HG03521 (cell line): ENCODE results near the gene RNLS.
"Not testable (repeated sequence)": the region's sequence is repeated elsewhere in the genome, so short reads cannot be mapped to it uniquely, and the experiment has no call there.

Experiments used
- ATAC-seq: cut with Tn5 transposase; IDR thresholded peaks from one replicate; pipeline ENCODE4 v1.9.1; 2021; ENCODE audit warnings: mild to moderate bottlenecking, moderate library complexity; ENCODE audit not compliant: unreplicated experiment

Gene RNLS

DNA sequence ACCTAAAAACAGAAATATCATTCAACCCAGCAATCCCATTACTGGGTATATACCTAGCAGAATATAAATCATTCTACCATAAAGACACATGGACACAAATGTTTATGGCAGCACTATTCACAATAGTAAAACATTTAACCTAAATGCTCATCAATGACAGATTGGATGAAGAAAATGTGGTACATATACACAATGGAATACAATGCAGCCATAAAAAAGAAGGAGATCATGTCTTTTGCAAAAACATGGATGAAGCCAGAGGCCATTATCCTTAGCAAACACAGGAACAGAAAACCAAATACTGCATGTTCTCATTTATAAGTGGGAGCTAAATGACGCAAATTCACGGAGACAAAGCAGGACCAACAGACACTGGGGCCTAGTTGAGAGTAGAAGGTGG is 96.3 kb downstream of the RNLS start:
- ATAC-seq: not testable (repeated sequence)

DNA sequence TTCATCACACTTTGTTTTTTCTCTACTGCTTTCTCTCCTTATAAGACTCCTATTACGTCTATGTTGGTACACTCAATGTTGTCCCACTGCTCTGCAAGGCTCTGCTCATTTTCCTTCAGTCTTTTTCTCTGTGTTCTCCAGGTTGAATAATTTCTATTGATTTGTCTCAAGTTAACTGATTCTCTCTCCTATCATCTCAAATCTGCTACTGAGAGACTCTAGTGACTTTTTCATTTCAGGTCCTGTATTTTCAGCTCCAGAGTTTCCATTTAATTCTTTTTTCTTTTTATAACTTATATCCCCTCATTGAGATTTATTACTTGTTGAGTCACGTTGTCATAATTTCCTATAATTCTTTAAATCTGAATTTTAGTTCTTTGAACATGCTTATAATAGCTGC is 100.9 kb downstream of the RNLS start:
- ATAC-seq: no peak

DNA sequence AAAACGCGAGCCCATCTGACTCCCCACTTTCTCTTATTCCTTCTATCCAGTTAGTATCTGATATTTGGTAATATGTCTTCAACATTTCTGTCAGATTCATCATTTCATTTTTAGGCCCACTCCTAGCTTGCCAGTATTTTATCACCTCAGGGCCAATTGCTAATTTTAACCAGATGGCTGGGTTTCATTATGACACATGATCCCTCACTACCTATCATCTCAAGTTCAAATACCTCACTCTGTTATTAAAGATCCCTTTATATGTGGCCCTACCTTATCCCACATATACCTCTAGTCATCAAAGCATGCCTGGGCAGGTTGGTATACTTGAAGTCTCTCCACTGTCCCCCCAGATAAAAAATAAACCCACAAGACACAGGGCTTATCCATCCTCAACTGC is 104.9 kb downstream of the RNLS start:
- ATAC-seq: no peak

DNA sequence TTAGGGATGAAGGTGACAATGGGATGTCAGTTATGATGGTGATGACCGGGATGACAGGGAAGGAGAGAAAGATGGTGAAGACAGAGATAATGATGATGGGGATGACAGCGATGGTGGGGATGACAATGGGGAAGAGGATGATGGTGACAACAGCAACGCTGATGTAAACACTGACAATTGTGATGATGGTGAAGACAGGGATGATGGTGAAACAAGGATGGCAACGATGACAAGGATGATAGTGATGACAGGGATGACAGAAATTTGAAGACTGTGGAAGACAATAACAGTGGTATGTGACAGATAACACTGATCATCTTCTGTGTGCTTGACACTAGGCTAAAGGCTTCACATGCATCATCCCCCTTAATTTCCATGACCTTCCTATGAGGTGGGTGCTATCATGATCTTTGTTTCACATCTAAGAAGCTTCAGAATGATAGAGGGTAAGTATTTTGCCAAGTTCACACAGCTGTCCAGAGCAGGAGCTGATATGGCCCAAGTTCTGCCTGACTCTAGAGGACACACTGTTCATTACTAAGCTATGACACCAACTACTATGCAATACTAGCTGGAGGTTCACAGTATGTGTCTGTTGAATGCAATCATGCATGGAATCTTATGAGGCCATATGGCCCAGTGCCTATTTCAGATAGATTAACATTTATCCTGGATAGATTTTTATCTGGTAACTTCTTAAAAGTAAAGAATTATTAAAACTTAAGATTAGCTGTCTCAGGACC is 105.6 kb downstream of the RNLS start:
- ATAC-seq: no peak

DNA sequence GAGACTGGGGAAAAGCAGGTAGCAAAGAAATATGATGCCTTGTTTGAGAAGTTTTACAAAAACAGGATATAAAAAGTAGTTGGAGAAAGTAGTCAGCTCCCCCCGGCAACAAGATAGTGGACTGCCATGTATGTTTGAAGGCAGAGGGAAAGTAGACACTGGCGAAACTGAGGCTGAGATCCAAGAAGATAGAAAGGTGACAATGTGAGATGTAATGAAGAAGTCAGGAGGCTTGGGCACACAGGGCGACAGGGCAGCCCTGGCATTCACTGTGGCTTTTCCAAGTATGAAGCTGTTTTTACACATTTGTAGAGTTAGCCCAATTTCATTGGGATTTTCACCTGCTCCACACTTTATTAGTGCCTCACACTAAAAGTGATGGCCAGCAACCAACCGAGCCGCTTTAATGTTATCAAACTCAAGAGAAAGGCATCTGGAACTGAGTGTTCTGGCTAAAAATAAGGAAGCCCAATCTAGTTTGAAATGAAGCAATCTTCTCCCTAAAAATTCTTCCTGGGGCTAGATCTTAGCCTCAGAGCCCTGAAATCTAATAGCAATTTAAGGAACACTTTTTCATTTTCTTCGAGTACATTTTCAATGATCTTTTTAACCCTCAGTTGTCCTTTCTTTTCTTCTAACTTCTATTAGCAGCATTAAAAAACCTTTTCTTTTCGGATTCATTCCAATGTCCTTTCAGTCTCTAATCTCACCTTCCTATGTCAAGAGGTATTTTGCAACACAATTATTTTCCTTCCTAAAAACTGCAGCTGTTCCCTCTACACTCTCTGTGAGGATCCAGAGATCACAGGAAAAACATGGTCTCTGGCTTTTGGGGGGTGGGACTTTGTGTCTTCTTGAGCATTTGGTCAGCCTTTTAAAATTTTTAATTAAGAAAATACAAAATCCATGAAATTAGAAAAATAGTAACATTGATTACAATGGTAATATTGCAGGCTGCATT is 108.0 kb downstream of the RNLS start:
- no peak for ATAC-seq

DNA sequence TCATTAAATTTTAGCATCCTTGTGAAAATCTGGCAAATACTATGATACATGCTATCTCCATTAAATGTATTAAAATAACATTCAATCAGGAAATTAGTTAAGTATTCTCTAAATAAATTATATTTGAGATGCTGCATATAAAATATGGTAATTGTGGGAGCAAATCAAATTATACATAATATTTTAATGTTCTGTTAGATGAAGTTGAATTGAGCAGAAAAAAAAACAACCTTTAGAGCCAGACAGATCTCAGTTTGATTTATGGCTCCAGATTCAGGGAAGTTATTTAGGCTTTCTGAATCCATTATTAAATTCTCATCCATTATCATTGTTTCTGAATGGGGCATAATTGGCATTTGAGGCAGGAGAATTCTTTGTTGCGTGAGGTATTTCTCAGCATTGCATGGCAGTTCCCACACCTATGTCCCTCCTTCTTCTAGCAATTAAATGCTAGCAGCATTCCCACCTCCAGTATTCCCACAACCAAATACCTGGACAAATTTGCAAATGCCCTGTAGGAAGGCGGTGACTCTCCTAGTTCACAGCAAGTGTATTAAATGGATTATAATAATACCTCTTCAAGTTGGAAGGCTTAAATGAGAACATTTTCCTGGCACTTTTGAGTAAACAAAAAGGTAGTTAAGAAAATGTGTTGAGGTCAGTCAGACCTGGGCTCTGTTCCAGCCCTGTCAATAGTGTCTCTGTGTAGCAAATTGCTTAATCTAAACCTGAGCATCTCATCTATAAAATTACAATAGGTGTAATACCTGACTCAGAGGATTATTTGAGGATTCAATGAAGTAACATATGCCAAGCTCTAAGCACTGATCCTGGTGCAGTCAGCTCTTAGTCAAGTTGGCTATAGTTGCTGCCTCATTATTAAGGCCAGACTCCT is 108.9 kb downstream of the RNLS start:
- ATAC-seq: no peak

DNA sequence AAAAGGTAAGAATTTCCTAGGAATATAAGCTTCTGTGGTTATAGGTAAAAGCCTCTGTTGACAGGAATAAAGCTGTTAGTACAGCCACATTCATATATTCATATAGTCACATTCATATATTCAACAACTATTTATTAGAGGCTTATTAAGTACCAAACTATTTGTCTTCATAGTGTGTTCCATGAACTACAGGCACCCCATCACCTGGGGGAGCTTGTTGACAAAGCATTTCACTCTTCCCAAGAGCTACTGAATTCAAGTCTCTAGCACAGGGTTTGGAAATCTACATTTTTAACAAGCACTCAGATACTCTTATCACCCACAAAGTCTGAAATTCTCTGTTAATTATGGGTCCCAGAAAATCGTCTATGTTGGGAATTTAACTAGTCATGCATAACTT is 110.6 kb downstream of the RNLS start:
- no peak for ATAC-seq

DNA sequence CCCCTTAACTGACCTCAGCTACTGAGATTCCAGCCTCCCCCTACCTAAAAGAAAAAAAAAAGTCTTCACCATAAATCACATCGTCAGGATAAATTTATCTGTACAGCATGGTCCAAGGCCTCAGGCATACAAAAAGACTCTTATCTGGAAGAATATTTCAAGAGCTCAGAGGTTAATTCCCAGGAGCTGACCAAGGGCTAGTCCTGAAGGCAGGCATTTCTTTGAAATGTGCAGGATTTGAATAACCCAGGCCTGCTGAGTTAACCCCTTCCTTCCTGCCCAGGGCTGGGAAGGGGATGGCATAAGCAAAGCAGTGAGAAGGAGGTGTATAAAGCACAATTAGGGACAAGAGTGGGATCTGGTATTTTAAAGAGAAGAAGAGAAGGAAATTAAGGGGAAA is 111.2 kb downstream of the RNLS start:
- ATAC-seq: no peak

DNA sequence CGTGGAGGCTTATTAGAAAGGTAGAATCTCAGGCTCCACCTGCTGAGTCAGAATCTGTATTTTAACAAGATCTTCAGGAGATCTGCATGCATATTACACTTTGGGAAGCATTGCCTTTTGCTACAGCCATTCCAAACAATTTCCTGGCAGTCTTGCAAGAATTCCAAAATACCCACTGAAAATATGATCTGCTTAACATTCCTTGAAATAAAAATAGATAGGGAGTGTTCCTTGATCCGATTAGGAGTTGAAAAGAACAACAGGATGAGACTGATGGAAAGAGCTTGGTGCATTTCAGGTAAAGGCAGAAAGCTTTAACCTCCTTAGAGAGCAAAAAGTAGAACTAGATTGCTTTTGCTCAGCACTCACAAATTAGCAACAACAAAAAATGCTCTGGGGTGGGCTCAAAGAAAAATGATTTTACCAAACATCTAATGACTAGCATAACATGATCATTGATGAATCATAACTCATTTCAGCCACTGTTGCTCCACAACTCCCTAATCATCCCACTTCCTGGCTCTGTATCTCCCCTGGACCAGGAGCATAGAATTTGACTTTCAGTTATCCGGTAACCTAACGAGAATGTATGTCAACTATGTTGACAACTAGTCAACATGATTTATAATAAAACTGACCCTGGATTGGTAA is 115.2 kb downstream of the RNLS start:
- ATAC-seq: no peak

DNA sequence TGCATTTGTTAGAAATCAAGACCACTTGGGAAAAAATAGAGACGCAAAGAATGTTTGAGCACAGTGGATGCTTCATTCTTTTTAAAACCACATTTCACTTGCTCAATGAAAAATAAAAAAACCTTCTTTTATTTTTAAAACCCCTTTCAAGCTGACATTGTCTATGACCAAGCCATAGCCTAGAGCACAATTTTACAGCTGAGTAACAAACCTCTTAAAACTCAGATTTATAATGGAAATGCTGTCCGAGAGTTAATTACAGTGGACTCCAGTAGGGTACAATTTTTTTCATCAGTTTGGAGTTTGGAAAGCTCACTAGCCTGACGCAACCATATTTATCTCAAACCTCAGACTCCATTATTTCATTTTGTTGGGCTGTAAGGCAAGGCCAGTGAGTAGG is 116.3 kb downstream of the RNLS start:
- no peak for ATAC-seq

DNA sequence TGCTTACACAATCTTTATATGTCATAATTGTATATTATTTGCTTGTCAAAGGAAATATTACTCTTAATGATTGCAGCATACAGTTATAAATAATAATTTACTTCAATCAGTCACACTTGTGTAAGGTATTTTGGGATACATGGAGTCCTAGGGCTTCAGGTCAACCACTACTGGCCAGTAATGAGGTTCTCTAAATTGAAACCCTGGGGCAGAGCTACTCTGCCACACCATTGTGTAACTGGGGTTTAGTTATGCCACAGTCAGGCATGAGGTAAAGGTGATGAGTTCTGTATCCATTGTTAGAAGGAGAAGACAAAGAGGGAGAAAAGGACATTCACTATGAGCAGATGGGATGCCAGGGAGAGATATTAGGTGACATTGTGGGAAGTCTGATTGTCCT is 117.4 kb downstream of the RNLS start:
- ATAC-seq: no peak

DNA sequence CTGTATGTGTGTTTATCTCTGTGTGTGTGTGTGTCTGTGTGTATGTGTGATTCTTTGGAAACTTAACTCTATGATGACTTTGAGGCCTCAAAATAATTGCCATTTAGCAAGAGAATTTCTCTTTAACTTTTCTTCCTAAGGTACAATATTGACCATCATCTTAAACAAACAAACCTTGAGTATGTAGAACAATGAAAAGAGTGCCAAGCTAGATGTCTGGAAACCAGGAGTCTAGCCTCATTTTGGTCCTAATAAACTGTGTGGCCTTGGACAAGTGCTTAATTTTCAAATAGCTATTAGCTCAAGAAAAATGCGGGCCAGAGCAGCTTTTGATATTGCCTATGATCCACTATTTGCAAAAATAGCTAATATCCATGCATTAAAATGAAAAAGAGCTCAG is 119.3 kb downstream of the RNLS start:
- ATAC-seq: no peak

DNA sequence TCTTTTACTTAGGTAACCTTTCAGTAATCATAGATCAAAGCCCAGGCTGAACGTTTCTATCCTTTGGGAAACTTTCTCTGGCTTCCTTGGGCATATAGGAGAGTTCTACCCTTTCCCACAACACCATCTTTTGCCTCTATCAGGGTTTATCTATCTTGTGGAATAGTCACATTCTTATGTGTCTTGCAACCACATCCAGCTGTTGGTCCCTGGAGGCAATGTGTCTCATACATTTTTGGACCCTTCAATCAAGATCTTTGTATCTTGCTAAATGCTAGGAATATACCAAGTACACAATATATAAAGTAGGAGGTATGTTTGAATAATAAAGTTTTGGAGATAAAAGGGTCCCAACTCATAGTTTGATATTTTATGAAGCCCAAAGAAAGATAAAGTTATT is 121.7 kb downstream of the RNLS start:
- ATAC-seq: no peak

DNA sequence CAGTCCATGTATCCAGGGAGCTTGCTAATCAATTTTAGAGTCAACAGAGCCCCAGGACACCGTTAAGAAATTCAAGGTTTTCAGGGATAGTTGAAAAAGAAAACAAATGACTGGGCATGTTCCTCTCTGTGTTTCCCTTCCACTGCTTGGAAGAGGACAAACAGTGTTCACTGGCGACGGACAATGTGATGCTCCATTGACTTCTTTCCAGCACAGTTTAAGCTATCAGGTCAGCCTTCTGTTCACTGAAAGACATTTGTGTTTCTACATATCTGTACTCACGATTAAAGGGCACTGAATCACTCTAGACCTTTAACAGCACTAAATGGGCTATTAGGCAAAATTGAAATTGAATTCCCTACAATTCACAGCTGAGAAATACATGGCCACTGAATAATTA is 123.6 kb downstream of the RNLS start:
- no peak for ATAC-seq

DNA sequence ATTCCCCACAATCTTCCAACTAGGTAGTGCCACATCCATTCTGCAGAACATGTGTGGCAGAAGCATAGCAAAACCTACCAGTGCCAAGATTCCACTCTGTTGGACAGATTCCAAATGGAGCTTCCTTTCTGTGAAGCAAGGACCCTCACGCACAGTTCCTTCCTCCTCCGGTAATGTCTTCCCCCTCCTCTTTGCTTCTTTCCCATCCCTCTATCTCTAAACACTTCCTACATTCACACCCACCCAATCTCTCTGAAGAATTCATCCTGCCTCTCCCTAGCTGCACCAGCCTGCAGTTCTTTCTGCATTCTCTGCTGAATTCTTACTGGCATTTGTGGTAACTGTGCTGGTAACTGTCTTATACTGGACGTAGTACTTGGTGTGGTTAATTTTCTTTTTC is 124.9 kb downstream of the RNLS start:
- ATAC-seq: no peak

DNA sequence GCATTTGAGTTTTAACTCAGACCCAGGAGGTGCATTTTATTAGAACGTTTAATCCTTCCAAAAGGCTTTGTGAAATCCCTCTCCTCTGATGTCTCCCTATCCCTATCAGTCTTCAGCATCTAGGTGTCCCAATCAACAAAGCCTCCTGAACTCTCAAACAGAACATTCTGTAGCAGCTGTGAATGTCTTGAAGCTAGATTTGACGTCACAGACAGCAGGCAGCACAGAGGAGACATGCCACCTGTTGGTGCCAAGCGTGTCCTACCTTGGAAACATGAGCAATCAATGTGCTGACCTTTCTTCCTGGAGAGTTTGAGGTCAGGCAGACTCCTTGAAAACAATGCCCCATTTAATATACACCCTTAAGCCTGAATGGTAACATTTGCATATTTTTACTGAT is 125.5 kb downstream of the RNLS start:
- ATAC-seq: no peak

DNA sequence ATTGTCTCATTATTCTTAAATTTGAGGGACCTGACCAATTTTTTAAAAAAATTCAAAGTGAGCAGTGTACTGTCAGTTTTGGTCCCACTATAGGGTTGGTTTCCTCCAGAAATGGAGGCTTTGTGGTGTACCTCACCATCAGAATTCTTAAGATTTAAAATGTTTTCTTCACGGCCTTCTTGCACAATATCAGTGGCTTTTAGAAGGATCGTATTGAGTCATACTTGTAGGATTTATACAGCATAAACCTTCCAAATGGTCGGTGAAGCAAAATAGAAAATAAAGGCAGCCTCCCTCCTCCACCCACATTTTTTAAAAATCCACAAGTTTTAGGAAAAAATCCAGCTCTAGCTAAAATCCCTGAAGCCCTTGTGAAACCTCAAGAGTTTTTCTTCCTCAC is 126.4 kb downstream of the RNLS start:
- no peak for ATAC-seq

DNA sequence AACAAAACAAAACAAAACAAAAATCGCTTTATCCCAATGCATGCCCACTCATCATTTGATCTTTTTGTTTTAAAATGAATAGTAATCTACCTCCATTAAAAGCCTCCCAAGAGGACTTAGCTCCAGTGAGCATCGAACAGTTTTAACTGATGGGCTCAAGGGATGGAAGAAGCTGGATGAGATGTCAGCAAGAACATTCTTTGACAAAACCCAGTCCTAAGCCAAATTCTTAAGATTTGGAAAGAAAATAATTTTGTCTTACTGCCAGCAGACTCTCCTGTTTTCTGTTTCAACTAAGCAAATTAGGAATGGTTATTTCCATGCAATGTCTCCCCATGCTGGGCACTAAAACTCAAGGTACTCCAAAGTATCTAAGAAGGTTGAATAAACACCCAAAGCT is 127.3 kb downstream of the RNLS start:
- ATAC-seq: no peak

DNA sequence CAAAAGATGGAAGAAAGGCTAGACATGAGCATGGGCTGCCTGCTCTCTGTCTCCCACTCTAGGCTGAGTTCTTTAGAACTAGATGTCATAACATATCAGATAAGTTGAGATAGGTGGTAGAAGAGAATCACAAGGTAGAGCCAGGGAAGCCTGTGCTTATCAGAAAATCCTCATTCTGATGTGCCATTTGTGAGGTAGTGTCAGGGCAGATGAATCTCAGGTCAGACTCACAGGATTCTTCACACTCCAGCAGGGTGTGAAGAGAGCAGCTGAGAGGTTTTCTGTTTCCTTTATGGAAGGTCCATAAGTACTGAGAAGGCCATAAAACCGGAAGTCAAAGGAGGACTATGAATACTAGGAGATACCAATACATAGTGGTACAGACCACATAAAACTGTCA is 132.9 kb downstream of the RNLS start:
- ATAC-seq: no peak

DNA sequence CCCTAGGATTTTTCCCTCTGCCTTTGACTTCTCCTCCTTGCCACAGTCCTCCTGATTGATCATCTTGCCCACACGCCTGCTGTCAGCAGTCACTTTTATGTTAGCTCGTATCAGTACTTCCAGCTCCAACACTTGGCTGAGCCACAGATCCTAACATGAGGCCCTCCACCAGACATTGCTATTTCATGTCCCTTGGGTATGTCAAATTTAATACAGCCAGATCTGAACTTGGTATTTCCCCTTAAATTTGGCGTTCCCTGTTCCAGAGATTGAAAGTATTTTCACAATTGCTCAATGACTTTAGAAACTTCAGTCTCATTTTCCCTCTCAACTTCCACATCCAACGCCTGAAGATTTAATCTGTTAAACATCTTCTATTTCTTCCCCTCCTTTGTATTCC is 140.4 kb downstream of the RNLS start:
- ATAC-seq: no peak

DNA sequence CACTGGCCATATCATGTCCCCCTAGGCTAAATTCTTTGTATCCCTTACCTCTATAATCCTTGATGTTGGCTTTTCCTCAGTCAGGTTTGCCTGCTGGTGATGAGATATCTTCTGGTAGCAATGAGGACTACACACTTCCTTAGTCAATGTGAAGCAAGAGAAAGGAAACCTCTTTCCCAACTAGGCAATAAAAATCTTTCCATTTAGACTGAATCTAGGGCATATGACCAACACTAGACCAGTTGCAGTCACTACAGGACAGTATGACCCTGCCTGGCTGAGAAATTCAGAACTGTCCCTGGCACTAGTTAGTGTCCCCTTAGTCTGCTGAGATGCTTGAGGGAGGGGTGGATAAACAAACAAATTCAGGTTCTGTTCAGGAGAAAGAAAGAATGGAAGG is 142.6 kb downstream of the RNLS start:
- ATAC-seq: no peak
